Measurements from ENCODE around the gene RNF11. TPM values are rescaled to one million over a fixed set of nuclear protein-coding genes. Genes with fewer than 3 reads are reported as not detected.

The RNF11 gene
- total RNA-seq, 2 donors from 2014 or later, result 75.1 to 81.5 TPM

GRCh38 chr1:51293898-51294515 is 57.9 kb downstream of the RNF11 start:
- H3K9me3 ChIP-seq, result no peaks in the 10 kb centered on the region
- no peaks in the 10 kb centered on the region for H3K4me1 ChIP-seq (replicated peaks)
- TF ChIP-seq POLR2A (IDR thresholded peaks at IDR 0.05), result no peak
- TF ChIP-seq, protein P1, sequence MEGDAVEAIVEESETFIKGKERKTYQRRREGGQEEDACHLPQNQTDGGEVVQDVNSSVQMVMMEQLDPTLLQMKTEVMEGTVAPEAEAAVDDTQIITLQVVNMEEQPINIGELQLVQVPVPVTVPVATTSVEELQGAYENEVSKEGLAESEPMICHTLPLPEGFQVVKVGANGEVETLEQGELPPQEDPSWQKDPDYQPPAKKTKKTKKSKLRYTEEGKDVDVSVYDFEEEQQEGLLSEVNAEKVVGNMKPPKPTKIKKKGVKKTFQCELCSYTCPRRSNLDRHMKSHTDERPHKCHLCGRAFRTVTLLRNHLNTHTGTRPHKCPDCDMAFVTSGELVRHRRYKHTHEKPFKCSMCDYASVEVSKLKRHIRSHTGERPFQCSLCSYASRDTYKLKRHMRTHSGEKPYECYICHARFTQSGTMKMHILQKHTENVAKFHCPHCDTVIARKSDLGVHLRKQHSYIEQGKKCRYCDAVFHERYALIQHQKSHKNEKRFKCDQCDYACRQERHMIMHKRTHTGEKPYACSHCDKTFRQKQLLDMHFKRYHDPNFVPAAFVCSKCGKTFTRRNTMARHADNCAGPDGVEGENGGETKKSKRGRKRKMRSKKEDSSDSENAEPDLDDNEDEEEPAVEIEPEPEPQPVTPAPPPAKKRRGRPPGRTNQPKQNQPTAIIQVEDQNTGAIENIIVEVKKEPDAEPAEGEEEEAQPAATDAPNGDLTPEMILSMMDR (IDR thresholded peaks at IDR 0.05), result no peak
- no peak for TF ChIP-seq POLR2AphosphoS5 (IDR thresholded peaks at IDR 0.05)
- DNase-seq (ENCODE audit: low spot score), result no peak
- 81% methylated on average over 13 of the region's 13 CpGs for WGBS
- H3K36me3 ChIP-seq, result no peaks in the 10 kb centered on the region
- intact Hi-C loops (cut with DNase I), result loop anchor here (10.0 kb wide), 1 partner anchor 241 kb away; no protein-coding TSS in a partner anchor
- no peak overlapping the region for H3K27ac ChIP-seq
- no peaks in the 10 kb centered on the region for H3K27me3 ChIP-seq (replicated peaks; ENCODE audit: insufficient read depth)
- H3K4me3 ChIP-seq, result no peak overlapping the region

- Histone ChIP-seq H3K4me1 (replicated peaks) (no peaks in the 10 kb centered on the region), H3K36me3 (no peaks in the 10 kb centered on the region), H3K9me3 (no peaks in the 10 kb centered on the region), H3K27me3 (replicated peaks; ENCODE audit: insufficient read depth) (no peaks in the 10 kb centered on the region), H3K4me3 (no peak overlapping the region), H3K27ac (no peak overlapping the region)
- DNase-seq (ENCODE audit: low spot score), result no peak
- WGBS, result 77% methylated on average over 11 of the region's 11 CpGs
- intact Hi-C loops (cut with DNase I), result loop anchor here (5.0 to 10.0 kb wide), 2 partner anchors 102 to 240 kb away; no protein-coding TSS in a partner anchor
- TF ChIP-seq POLR2AphosphoS5 (IDR thresholded peaks at IDR 0.05) (no peak), POLR2A (IDR thresholded peaks at IDR 0.05) (no peak)
- TF ChIP-seq, protein P1 (IDR thresholded peaks at IDR 0.05), result no peak
Measured at GRCh38 chr1:51294566-51295184, 58.6 kb downstream of the RNF11 start.

- H3K27me3 ChIP-seq (replicated peaks; ENCODE audit: insufficient read depth), result no peaks in the 10 kb centered on the region
- H3K36me3 ChIP-seq, result no peaks in the 10 kb centered on the region
- no peaks in the 10 kb centered on the region for H3K4me1 ChIP-seq (replicated peaks)
- no peak for DNase-seq (ENCODE audit: low spot score)
- intact Hi-C loops (cut with DNase I), result loop anchor here (5.0 to 10.0 kb wide), 2 partner anchors 104 to 239 kb away; no protein-coding TSS in a partner anchor
- peak overlapping the region in 1 of 2 donors; percentile 21 for H3K27ac ChIP-seq
- H3K4me3 ChIP-seq, result no peak overlapping the region
- WGBS, result 86% methylated on average over 14 of the region's 17 CpGs
- no peaks in the 10 kb centered on the region for H3K9me3 ChIP-seq
- TF ChIP-seq POLR2A (IDR thresholded peaks at IDR 0.05) (no peak), POLR2AphosphoS5 (IDR thresholded peaks at IDR 0.05) (no peak)
- TF ChIP-seq, protein P1 (IDR thresholded peaks at IDR 0.05), result no peak
Measured at GRCh38 chr1:51295926-51296325, 59.9 kb downstream of the RNF11 start.

DNA sequence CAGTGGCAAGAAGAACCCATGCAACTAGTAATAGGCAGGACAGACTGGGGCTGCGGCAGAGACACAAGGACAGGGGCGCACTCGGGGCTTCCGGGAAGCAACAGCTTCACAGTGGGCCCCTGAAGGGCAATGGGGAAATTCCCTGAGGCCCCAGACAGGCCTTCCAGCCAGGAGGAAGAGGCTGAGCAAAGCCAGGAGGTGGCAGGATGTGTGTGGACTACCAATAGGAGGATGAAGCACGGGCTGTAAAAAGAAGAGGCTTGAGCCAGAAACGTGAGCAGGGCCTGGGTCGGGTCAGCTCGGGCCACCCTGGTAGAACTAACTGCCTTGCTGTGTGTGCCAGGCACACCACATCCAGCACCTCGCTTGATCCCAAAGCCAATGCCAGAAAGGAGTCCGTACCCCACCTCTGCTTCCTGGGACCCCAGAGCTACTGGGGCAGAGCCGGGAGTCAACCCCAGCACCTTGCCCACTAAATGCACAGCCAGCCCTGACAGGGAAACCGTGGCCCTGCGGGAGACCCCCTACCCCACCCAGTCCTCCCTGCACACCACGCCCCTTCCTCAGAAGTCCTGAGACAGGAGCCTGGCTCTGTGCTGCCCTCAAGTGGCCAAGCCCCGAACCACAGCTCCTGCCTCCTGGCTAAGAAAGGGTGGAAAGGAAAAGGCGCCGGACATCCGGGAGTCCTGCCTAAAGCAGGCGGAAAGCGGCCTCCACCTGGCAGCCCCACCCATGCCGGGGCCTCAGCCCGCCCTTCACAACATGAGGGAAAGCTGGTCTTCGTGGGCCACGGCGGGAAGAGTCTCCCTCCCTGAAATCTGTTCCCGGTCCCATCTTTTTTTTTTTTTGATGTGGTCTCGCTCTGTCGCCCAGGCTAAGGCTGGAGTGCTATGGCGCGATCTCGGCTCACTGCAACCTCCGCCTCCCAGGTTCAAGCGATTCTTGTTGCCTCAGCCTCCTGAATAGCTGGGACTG is 60.6 kb downstream of the RNF11 start:
- H3K4me3 ChIP-seq, result peak overlapping the region; percentile 20 to 21
- H3K36me3 ChIP-seq, result no peaks in the 10 kb centered on the region
- H3K27me3 ChIP-seq (replicated peaks; ENCODE audit: insufficient read depth), result no peaks in the 10 kb centered on the region
- intact Hi-C loops (cut with DNase I), result loop anchor here (5.0 to 10.0 kb wide), 2 partner anchors 104 to 238 kb away; no protein-coding TSS in a partner anchor
- TF ChIP-seq, protein P1 (IDR thresholded peaks at IDR 0.05), result peak; percentile 90 to 93 (median 92)
- TF ChIP-seq POLR2A (IDR thresholded peaks at IDR 0.05), result no peak
- peak; percentile 67 for TF ChIP-seq POLR2AphosphoS5 (IDR thresholded peaks at IDR 0.05)
- no peaks in the 10 kb centered on the region for H3K9me3 ChIP-seq
- 21% methylated on average over 33 of the region's 33 CpGs for WGBS
- H3K27ac ChIP-seq, result peak overlapping the region; percentile 17 to 21
- H3K4me1 ChIP-seq (replicated peaks), result no peaks in the 10 kb centered on the region
- peak; percentile 78 for DNase-seq (ENCODE audit: low spot score)

Measured in prostate gland (tissue), 2 donors.